ENCODE results near the gene ODAM. TPM values are rescaled to one million over a fixed set of nuclear protein-coding genes. Genes with fewer than 3 reads are reported as not detected.
A peak's percentile ranks its signal among the peaks of the same experiment; 100 is the strongest.

The ODAM gene
- total RNA-seq, 1 experiment from 2014 or later: not detected

GRCh38 chr4:70178075-70178660 is 17.4 kb upstream of the ODAM start:
- H2BK5ac ChIP-seq (ENCODE audit: insufficient read length, low read length): no peak overlapping the region
- no peaks in the 10 kb centered on the region for H3K79me2 ChIP-seq (ENCODE audit: insufficient read depth, low read length)
- no peak overlapping the region for H3K23ac ChIP-seq (ENCODE audit: insufficient read length, low read depth, low read length)
- Mint-ChIP-seq H3K36me3 (ENCODE audit: insufficient read depth in 1 of 3, low read depth in 3 of 3) (no peaks in the 10 kb centered on the region), H3K4me3 (no peak overlapping the region), H3K27ac (no peak overlapping the region), H3K27me3 (ENCODE audit: low read depth) (no peaks in the 10 kb centered on the region), H3K9me3 (no peaks in the 10 kb centered on the region), H3K4me1 (no peaks in the 10 kb centered on the region)
- no peak overlapping the region for H2BK12ac ChIP-seq (ENCODE audit: insufficient read length, low read depth, low read length)
- H3T11ph ChIP-seq (ENCODE audit: low read length): no peak overlapping the region
- H3K27ac ChIP-seq (ENCODE audit: insufficient read length, low read depth, low read length): no peak overlapping the region
- no peak overlapping the region for H2AFZ ChIP-seq (ENCODE audit: low read length)
- no peaks in the 10 kb centered on the region for H3K23me2 ChIP-seq (ENCODE audit: insufficient read length, low read depth, low read length, poor library complexity, severe bottlenecking)
- H2BK20ac ChIP-seq (ENCODE audit: low read depth, low read length, poor library complexity, severe bottlenecking): no peak overlapping the region
- H4K20me1 ChIP-seq (ENCODE audit: control insufficient read depth, insufficient read depth, insufficient read length): no peaks in the 10 kb centered on the region
- no peak overlapping the region for H2BK15ac ChIP-seq (ENCODE audit: low read depth, low read length)
- no peak overlapping the region for H4K8ac ChIP-seq (replicated peaks; ENCODE audit: insufficient read length, low read depth, low read length)
- H4K5ac ChIP-seq (ENCODE audit: insufficient read length, low read depth, low read length): no peak overlapping the region
- H2AK5ac ChIP-seq (ENCODE audit: insufficient read length, low read length): no peak overlapping the region
- 100% methylated on average over 1 of the region's 5 CpGs for WGBS (ENCODE audit: extremely low coverage, insufficient read length, low lambda C conversion rate)
- no peak overlapping the region for H4K91ac ChIP-seq (ENCODE audit: insufficient read length, low read depth, low read length)
- no peak overlapping the region for H3K4ac ChIP-seq (ENCODE audit: low read depth, low read length)
- no peak for TF ChIP-seq CTCF (conservative IDR thresholded peaks at IDR 0.05)
- no peaks in the 10 kb centered on the region for H3K27me3 ChIP-seq (ENCODE audit: insufficient read depth, low read length)
- no peak overlapping the region for H3K56ac ChIP-seq (ENCODE audit: insufficient read length, low read depth, low read length)
- H2BK120ac ChIP-seq (ENCODE audit: low read depth, low read length, poor library complexity, severe bottlenecking): no peak overlapping the region
- no peak overlapping the region for H3K14ac ChIP-seq (ENCODE audit: insufficient read depth, low read length)
- no peaks in the 10 kb centered on the region for H3K4me1 ChIP-seq (ENCODE audit: insufficient read depth, low read length)
- DNase-seq: peak; percentile 33
- H3K79me1 ChIP-seq (ENCODE audit: insufficient read depth, low read depth, low read length, poor library complexity, severe bottlenecking): no peaks in the 10 kb centered on the region
- no peak overlapping the region for H3K18ac ChIP-seq (ENCODE audit: insufficient read length, low read depth, low read length)
- H3K9ac ChIP-seq (ENCODE audit: extremely low read depth, insufficient read length, low read length): no peak overlapping the region
- H3K4me2 ChIP-seq (ENCODE audit: insufficient read depth, insufficient read length, low read length): no peak overlapping the region
- no peaks in the 10 kb centered on the region for H3K9me3 ChIP-seq (ENCODE audit: control insufficient read depth, low read depth, low read length)

All from H9 (cell line).